Effector memory CD4-positive, alpha-beta T cell (primary cell): Measurements from ENCODE around the gene ZSWIM3.

Experiments
- DNase-seq, 3 donors: peaks; one replicate each; pipeline ENCODE4 v3.0.0-alpha.2; 2020
- H3K27ac ChIP-seq: 2 replicates; pipeline ENCODE4 v1.7.0; 2013; ENCODE audit warnings: mild to moderate bottlenecking, low read length, moderate library complexity; ENCODE audit not compliant: insufficient read depth, poor library complexity, severe bottlenecking
- H3K27me3 ChIP-seq: replicated peaks from 2 replicates; pipeline ENCODE4 v1.7.0; 2013; ENCODE audit warnings: mild to moderate bottlenecking, low read length; ENCODE audit not compliant: insufficient read depth, control insufficient read depth, poor library complexity, severe bottlenecking
- H3K36me3 ChIP-seq: 2 replicates; pipeline ENCODE4 v1.7.0; 2013; ENCODE audit warnings: mild to moderate bottlenecking, low read length, moderate library complexity; ENCODE audit not compliant: control insufficient read depth, insufficient read depth
- H3K4me1 ChIP-seq: 2 replicates; pipeline ENCODE4 v1.7.0; 2013; ENCODE audit warnings: low read length, mild to moderate bottlenecking; ENCODE audit not compliant: control insufficient read depth, insufficient read depth, poor library complexity, severe bottlenecking
- H3K4me3 ChIP-seq: 2 replicates; pipeline ENCODE4 v1.7.0; 2013; ENCODE audit warnings: low read length, low read depth, mild to moderate bottlenecking; ENCODE audit not compliant: insufficient read depth, poor library complexity, severe bottlenecking
- H3K9me3 ChIP-seq: 2 replicates; pipeline ENCODE4 v1.7.0; 2013; ENCODE audit warnings: mild to moderate bottlenecking, low read length, moderate library complexity; ENCODE audit not compliant: control insufficient read depth

The ZSWIM3 gene

GRCh38 chr20:45908084-45908483 lies 50.7 kb downstream of the ZSWIM3 start:
- no peak overlapping the region for H3K27ac ChIP-seq
- no peaks in the 10 kb centered on the region for H3K27me3 ChIP-seq
- no peaks in the 10 kb centered on the region for H3K36me3 ChIP-seq
- no peak overlapping the region for H3K4me3 ChIP-seq
- H3K4me1 ChIP-seq: peaks cover 14% of the 10 kb centered on the region
- H3K9me3 ChIP-seq: no peaks in the 10 kb centered on the region
- DNase-seq: no peak

DNA sequence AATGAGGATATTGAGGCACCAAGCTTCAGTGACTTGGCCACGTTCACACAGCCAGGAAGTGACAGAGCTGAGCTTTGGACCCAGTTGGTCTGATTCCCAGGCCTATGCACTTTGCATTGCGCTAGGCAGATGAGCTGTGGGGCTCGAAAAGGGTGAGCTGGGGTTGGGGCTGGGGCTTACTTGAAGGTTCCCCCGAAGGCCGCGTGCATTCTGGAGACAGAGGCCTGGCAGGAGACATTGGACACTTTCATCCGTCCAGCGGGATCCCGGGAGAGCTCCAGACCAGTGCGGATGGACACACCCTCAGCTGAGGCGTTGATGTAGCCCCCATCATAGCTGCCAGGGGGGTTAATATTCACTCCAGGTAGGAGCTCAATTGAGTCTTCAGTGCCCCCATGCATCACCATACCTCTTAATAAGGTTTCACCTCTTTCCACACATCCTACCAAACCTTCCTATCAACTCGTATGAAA lies 52.0 kb downstream of the ZSWIM3 start:
- peaks cover 14% of the 10 kb centered on the region for H3K4me1 ChIP-seq
- H3K36me3 ChIP-seq: no peaks in the 10 kb centered on the region
- no peaks in the 10 kb centered on the region for H3K9me3 ChIP-seq
- H3K27ac ChIP-seq: no peak overlapping the region
- no peak overlapping the region for H3K4me3 ChIP-seq
- DNase-seq: no peak
- no peaks in the 10 kb centered on the region for H3K27me3 ChIP-seq

DNA sequence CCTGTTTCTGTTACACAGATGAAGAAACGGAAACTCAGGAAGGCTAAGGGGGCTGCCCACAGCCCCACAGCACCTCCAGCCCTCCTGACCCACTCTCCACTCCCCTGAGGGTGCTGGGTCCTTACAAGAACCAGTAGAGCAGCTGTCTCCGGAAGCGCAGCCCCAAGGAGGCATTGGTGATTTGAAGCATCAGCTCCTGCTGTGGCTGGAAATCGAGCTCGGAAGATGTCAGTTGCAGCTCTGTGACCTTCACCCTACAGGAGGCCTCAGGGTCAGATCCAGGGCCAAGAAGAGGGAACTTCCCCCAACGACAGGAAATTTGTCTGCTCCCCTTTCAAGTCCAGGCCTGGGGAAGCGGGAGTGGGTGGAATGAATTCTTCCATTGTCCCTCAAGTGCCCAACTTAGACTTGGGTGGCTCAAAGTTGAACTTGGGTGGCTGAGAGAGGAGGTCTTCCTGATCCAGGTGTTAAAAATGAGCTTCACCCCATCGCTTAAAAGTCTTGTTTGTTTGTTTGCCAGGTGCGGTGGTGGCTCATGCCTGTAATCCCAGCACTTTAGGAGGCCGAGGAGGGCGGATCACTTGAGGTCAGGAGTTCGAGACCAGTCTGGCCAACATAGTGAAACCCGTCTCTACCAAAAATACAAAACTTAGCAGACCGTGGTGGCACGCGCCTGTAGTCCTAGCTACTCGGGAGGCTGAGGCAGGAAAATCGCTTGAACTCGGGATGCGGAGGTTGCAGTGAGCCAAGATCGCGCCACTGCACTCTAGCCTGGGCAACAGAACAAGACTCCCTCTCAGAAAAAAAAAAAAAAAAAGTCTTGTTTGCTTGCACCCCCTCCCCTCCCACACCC lies 52.6 kb downstream of the ZSWIM3 start:
- H3K9me3 ChIP-seq: no peaks in the 10 kb centered on the region
- peaks cover 14% of the 10 kb centered on the region for H3K4me1 ChIP-seq
- no peaks in the 10 kb centered on the region for H3K27me3 ChIP-seq
- no peak for DNase-seq
- no peaks in the 10 kb centered on the region for H3K36me3 ChIP-seq
- no peak overlapping the region for H3K4me3 ChIP-seq
- H3K27ac ChIP-seq: no peak overlapping the region

DNA sequence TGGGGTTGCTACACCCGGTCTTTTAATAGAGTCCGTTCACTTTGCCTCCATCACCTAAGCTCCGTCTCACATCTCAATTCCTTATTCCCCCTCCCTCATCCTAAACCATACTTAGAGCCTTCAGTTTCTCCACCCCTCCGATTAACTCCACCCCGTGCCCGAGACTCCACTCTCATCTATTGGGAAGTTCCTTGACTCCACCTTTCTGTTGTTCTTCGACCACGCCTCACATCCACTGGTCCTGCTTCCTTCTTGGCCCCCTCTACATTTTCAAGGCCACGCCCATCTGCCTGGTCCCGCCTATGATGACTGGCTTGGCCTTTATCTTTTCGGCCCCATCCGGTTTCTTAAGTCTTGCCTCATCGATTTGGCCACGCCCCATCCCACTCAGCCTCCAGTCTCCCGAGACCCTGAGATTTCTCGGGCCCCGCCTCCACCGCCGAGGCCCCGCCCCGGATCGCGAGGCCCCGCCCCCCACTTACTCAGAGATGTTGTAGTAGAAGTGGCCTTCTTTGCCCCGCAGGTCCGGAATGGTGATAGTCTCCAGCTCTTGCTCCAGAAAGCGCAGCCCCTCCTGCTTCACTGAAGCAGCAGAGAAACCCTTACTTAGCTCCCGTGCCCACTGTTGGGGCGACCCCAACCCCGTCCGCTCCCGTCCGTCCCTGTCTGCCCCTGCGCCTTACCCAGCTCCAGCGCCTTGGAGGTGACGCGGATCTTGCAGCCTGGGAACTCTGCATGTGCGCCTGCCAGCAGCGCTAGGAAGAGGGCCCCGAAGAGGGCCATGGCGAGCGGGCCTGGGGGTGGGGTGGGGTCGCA lies 53.5 kb downstream of the ZSWIM3 start:
- Histone ChIP-seq H3K4me3 (peak overlapping the region; percentile 57), H3K36me3 (no peaks in the 10 kb centered on the region), H3K4me1 (peaks cover 14% of the 10 kb centered on the region), H3K27ac (no peak overlapping the region), H3K9me3 (no peaks in the 10 kb centered on the region), H3K27me3 (no peaks in the 10 kb centered on the region)
- peak; percentile 77 to 83 (median 81) for DNase-seq

- DNase-seq: peak in 2 of 3 donors; percentile 16 to 27
- Histone ChIP-seq H3K9me3 (no peaks in the 10 kb centered on the region), H3K4me1 (peaks cover 14% of the 10 kb centered on the region), H3K27me3 (no peaks in the 10 kb centered on the region), H3K4me3 (peak within 1 kb of the TSS; percentile 57), H3K27ac (no peak within 1 kb of the TSS), H3K36me3 (no peaks in the 10 kb centered on the region)
These were observed 54.3 kb downstream of the ZSWIM3 start, which contains the start of gene PLTP for GRCh38 chr20:45911486-45912343. Gene PLTP (minus strand): TSS chr20:45912155. CDS start chr20:45911452, 703 bp downstream.

- DNase-seq: no peak
- Histone ChIP-seq H3K9me3 (no peaks in the 10 kb centered on the region), H3K4me3 (peak overlapping the region; percentile 57), H3K27me3 (no peaks in the 10 kb centered on the region), H3K4me1 (peaks cover 14% of the 10 kb centered on the region), H3K27ac (no peak overlapping the region), H3K36me3 (no peaks in the 10 kb centered on the region)
These were observed 54.9 kb downstream of the ZSWIM3 start for GRCh38 chr20:45912344-45912682.

GRCh38 chr20:45913116-45913515 lies 55.7 kb downstream of the ZSWIM3 start:
- Histone ChIP-seq H3K27ac (no peak overlapping the region), H3K27me3 (no peaks in the 10 kb centered on the region), H3K4me1 (peaks cover 14% of the 10 kb centered on the region), H3K36me3 (no peaks in the 10 kb centered on the region), H3K4me3 (no peak overlapping the region), H3K9me3 (no peaks in the 10 kb centered on the region)
- DNase-seq: no peak

DNA sequence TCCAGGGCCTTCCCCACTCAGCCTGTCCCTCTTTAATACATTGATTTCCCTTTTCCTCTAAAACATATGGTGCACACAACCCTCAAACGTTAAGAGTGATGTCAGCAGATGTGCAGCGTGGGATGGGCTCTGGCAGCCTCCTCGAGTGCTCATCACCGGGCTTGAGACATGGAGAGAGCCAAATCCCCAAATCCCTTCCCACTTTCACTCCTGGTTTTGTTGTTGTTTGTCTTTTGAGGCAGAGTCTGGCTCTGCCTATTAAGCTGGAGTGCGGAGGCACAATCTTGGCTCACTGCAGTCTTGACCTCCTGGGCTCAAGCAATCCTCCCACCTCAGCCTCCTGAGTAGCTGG lies 60.4 kb downstream of the ZSWIM3 start:
- Histone ChIP-seq H3K27me3 (no peaks in the 10 kb centered on the region), H3K27ac (no peak overlapping the region), H3K9me3 (no peaks in the 10 kb centered on the region), H3K4me3 (no peak overlapping the region), H3K36me3 (no peaks in the 10 kb centered on the region), H3K4me1 (no peaks in the 10 kb centered on the region)
- DNase-seq: no peak

DNA sequence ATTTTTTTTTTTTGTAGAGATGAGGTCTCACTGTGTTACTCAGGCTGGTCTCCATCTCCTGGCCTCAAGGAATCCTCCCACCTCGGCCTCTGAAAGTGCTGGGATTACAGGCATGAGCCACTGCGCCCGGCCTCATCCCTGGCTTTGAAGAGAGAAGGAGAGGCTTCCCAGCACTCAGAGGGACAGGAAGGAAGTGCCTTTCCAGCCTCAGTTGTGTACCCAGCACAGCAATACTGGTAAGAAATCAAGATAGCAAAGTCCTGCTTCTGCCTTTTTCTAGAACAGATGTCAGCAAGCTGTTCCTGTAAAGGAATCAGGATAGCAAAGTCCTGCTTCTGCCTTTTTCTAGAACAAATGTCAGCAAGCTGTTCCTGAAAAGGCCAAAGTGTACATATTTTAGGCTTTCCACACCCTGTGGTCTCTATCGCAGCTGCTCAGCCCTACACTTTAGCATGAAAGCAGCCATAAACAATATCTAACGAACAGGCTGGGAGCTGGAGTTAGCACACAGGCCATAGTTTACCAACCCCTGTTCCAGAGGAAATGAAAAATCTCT lies 60.8 kb downstream of the ZSWIM3 start:
- Histone ChIP-seq H3K36me3 (no peaks in the 10 kb centered on the region), H3K27ac (no peak overlapping the region), H3K4me3 (no peak overlapping the region), H3K4me1 (no peaks in the 10 kb centered on the region), H3K27me3 (no peaks in the 10 kb centered on the region), H3K9me3 (no peaks in the 10 kb centered on the region)
- no peak for DNase-seq
